K562 (cell line): ENCODE data around the gene FNDC1.

ENCODE experiments used
- CTCF ChIP-seq, 3 experiments: IDR thresholded peaks in 2 of 3; conservative IDR thresholded peaks in 1 of 3; 2 replicates each; pipeline ENCODE4 v1.5.1; 2011 to 2012; ENCODE audit warnings: low read length in 3 of 3, mild to moderate bottlenecking in 3 of 3, control low read depth in 2 of 3, improper control_type of control experiment in 1 of 3, inconsistent platforms in 1 of 3, low read depth in 1 of 3, mixed read lengths in 1 of 3, moderate library complexity in 1 of 3; ENCODE audit not compliant: insufficient read depth in 2 of 3
- E4F1 ChIP-seq: fragments of 250-450 bp; sonication (Bioruptor Pico); IDR thresholded peaks from 2 replicates; pipeline ENCODE4 v1.5.0; 2021; ENCODE audit warnings: mild to moderate bottlenecking, borderline replicate concordance
- ESRRA ChIP-seq: fragments of 450-650 bp; IDR thresholded peaks from 2 replicates; pipeline ENCODE4 v1.6.1; 2014; ENCODE audit warnings: low read depth, mild to moderate bottlenecking, moderate library complexity, borderline replicate concordance
- EZH2 ChIP-seq: IDR thresholded peaks from 2 replicates; pipeline ENCODE4 v1.6.1; 2012; ENCODE audit warnings: low read depth, mild to moderate bottlenecking, inconsistent platforms, low read length, borderline replicate concordance
- JUNB ChIP-seq: fragments of 450-650 bp; formaldehyde crosslinking; conservative IDR thresholded peaks from 2 replicates; pipeline ENCODE4 v1.4.0; 2020; ENCODE audit warnings: mild to moderate bottlenecking
- MAX ChIP-seq: sonication (generic); formaldehyde crosslinking; IDR thresholded peaks from 2 replicates; pipeline ENCODE4 v1.9.0; 2022; ENCODE audit warnings: mild to moderate bottlenecking, missing genetic modification reagents
- NR2C2 ChIP-seq, 2 experiments: fragments of 200-800 bp in 1 of 2; sonication (Bioruptor generic) in 1 of 2; sonication (generic) in 1 of 2; formaldehyde crosslinking in 1 of 2; IDR thresholded peaks; 2 replicates each; pipeline versions ENCODE4 v1.6.1 to v1.8.0; 2016 to 2022; ENCODE audit warnings: mild to moderate bottlenecking in 1 of 2, missing compliant biosample characterization in 1 of 2, missing genetic modification characterization in 1 of 2, missing genetic modification reagents in 1 of 2
- POLR2A ChIP-seq: fragments of 450-650 bp; conservative IDR thresholded peaks from 2 replicates; pipeline ENCODE4 v1.6.1; 2016
- TAF1 ChIP-seq: IDR thresholded peaks from 2 replicates; pipeline ENCODE4 v1.6.1; 2011; ENCODE audit warnings: mild to moderate bottlenecking, low read length, moderate library complexity; ENCODE audit not compliant: insufficient read depth, control insufficient read depth, severe bottlenecking; ENCODE audit errors: extremely low read depth
- ZC3H4 ChIP-seq: sonication (generic); formaldehyde crosslinking; IDR thresholded peaks from 2 replicates; pipeline ENCODE4 v1.9.0; 2021; ENCODE audit warnings: missing genetic modification reagents, borderline replicate concordance
- ZNF239 ChIP-seq: fragments of 250-450 bp; sonication (Bioruptor Pico); IDR thresholded peaks from 2 replicates; pipeline ENCODE4 v1.4.0; 2020; ENCODE audit warnings: mild to moderate bottlenecking

GRCh38 chr6:159152782-159153181 is 16.4 kb upstream of the FNDC1 start:
- no peak for TF ChIP-seq JUNB (CRISPR knock-in tag)
- no peak for TF ChIP-seq CTCF (IDR thresholded peaks at IDR 0.05 in 2 of 3, conservative IDR thresholded peaks at IDR 0.05 in 1 of 3; ENCODE audit: insufficient read depth in 2 of 3, low read depth in 1 of 3, low read length in 3 of 3)
- no peak for TF ChIP-seq E4F1
- no peak for TF ChIP-seq MAX (CRISPR knock-in tag)
- no peak for TF ChIP-seq ESRRA
- no peak for TF ChIP-seq ZNF239 (CRISPR knock-in tag)
- TF ChIP-seq NR2C2 (CRISPR knock-in tag; IDR thresholded peaks at IDR 0.05), result no peak
- no peak for TF ChIP-seq NR2C2 (tag; IDR thresholded peaks at IDR 0.05)
- no peak for TF ChIP-seq ZC3H4 (CRISPR knock-in tag)
- TF ChIP-seq TAF1, result no peak
- TF ChIP-seq EZH2, result no peak
- TF ChIP-seq POLR2A, result no peak
